Mucosa of stomach (tissue), 1 donor: Measurements from ENCODE around the gene STK24.

Experiments
- H3K27me3 ChIP-seq: one replicate; pipeline ENCODE4 v1.7.0; 2013; ENCODE audit warnings: mild to moderate bottlenecking, low read length; ENCODE audit not compliant: control insufficient read depth, insufficient read depth
- H3K36me3 ChIP-seq: one replicate; pipeline ENCODE4 v1.7.0; 2013; ENCODE audit warnings: low read length; ENCODE audit not compliant: control insufficient read depth, insufficient read depth
- H3K4me1 ChIP-seq: one replicate; pipeline ENCODE4 v1.7.0; 2013; ENCODE audit warnings: mild to moderate bottlenecking, low read length; ENCODE audit not compliant: control insufficient read depth, insufficient read depth
- H3K4me3 ChIP-seq: one replicate; pipeline ENCODE4 v1.7.0; 2013; ENCODE audit warnings: low read length
- H3K9ac ChIP-seq: one replicate; pipeline ENCODE4 v1.7.0; 2013; ENCODE audit warnings: mild to moderate bottlenecking, low read length, moderate library complexity
- H3K9me3 ChIP-seq: one replicate; pipeline ENCODE4 v1.7.0; 2013; ENCODE audit warnings: mild to moderate bottlenecking, low read length, moderate library complexity; ENCODE audit not compliant: control insufficient read depth
- donor health status: Pancreatic carcinoma.

STK24 gene

DNA sequence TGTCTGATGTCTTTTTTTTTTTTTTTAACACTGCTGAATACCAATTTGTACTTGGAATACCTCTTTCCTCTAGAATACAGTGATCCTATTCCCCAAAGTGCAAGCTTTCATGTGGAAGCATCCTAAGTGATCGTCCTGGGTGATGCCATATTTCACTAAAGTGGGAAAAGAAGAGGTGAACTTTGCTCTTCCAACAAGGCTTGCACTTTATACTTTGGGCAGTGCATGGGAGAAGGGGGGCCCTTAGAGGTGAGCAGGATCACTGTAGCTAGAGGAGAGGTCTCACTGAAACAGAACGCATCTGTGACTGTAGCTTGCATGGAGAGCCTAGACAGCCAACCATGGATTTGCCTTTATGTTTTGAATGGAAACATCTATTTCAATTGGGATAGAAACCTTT, 173.8 kb downstream of the STK24 start:
- Histone ChIP-seq H3K27me3 (no peaks in the 10 kb centered on the region), H3K9ac (no peak overlapping the region)

GRCh38 chr13:98401934-98402333, 175.0 kb downstream of the STK24 start:
- Histone ChIP-seq H3K27me3 (no peaks in the 10 kb centered on the region), H3K4me1 (no peaks in the 10 kb centered on the region), H3K4me3 (no peak overlapping the region), H3K36me3 (no peaks in the 10 kb centered on the region), H3K9ac (no peak overlapping the region), H3K9me3 (no peaks in the 10 kb centered on the region)

More for the DNA sequence above, 173.8 kb downstream of the STK24 start:
- H3K4me3 ChIP-seq, result no peak overlapping the region
- H3K4me1 ChIP-seq, result no peaks in the 10 kb centered on the region
- H3K9me3 ChIP-seq, result no peaks in the 10 kb centered on the region
- H3K36me3 ChIP-seq, result no peaks in the 10 kb centered on the region

DNA sequence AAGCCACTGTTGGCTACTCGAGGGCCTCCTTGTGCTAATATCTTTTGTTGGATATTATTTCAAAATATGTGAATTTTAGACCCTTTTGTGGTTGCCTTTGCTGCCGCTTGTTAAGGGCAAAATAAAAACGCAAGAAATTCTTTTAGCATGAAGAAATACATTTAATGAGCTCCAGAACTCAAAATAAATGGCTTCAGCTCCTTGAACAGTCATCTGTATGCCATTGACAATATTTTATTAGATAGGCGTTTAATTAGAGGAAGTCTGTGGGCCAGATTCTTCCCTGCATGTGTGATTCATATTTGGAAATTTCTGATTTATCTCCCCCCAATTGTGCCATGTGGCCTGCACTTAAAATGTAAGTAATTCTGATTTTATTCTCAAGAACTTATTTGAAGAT, 177.2 kb downstream of the STK24 start:
- Histone ChIP-seq H3K4me3 (no peak overlapping the region), H3K27me3 (no peaks in the 10 kb centered on the region), H3K4me1 (no peaks in the 10 kb centered on the region), H3K36me3 (peaks cover 5% of the 10 kb centered on the region), H3K9ac (no peak overlapping the region), H3K9me3 (no peaks in the 10 kb centered on the region)

DNA sequence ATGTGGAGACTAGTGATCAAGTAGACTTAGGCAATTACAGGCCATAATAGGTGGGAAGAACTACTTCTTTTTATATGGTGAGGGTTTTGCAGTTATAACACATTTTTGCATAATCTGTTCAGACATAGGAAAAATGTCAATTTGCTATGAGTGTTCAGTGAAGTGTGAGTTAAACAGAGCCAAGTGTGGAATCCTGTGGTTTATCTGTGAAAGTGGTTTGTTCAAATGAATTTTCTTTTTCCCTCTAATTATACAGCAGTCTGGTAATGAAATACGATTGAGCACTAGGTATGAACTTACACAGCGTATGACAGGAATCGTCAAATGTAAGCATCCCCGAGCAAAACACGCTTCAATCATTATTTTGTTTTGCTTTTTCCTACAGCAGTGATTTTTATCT, 178.3 kb downstream of the STK24 start:
- Histone ChIP-seq H3K36me3 (peaks cover 5% of the 10 kb centered on the region), H3K9me3 (no peaks in the 10 kb centered on the region), H3K9ac (no peak overlapping the region), H3K4me1 (no peaks in the 10 kb centered on the region), H3K27me3 (no peaks in the 10 kb centered on the region), H3K4me3 (no peak overlapping the region)

GRCh38 chr13:98397861-98398260, 179.0 kb downstream of the STK24 start:
- Histone ChIP-seq H3K4me1 (no peaks in the 10 kb centered on the region), H3K9me3 (no peaks in the 10 kb centered on the region), H3K27me3 (no peaks in the 10 kb centered on the region), H3K9ac (no peak overlapping the region), H3K36me3 (peaks cover 5% of the 10 kb centered on the region), H3K4me3 (no peak overlapping the region)

DNA sequence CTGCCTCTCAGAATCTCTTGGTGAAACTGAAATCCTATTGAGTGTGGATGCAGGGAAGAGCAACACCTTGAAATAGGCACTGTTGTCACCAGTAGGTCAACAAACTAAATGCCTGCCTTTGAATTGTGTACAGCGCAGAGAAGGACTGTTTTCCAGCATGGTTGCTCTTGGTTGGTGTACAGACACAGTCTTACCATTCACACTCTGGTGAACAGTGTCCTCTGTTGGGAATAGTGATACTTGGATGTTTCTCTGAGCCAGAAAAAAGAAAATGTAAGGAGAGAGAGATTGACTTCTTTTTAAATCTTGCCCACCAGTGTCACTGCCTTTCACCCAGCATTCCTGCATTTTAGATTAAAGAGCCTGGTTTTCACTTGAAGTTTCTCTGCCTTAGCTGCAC, 179.7 kb downstream of the STK24 start:
- Histone ChIP-seq H3K27me3 (no peaks in the 10 kb centered on the region), H3K9ac (no peak overlapping the region), H3K9me3 (no peaks in the 10 kb centered on the region), H3K4me3 (no peak overlapping the region), H3K36me3 (peaks cover 5% of the 10 kb centered on the region), H3K4me1 (no peaks in the 10 kb centered on the region)

DNA sequence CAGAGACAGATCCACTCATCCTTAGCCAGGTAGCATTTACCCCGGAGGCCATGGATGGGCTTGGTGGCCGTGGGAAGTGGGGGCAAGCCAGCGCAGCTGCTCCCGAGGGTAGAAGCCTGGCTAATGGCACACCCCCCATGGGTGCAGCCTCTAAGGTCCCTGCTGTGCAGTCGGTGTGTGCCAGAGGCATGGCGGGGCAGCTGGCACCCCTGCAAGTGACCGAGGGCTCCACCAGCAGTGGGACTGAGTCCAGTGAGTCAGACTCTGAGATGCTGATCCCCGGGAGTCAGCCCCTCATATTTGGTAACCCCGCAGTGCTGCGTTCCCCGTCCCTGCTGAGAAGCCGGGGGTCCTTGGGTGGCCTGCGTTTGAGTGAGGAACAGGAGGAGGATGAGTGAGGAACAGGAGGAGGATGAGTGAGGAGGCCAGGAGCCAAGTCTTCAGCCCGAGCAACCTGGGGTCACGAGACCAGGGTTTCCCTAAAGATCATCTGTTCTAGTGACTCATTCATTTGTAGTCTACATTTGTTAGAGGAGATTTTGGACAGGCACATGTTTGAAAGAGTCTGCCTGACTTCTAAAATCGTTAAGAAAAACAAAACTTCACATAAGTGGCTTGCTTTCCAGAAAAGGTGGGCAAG, 180.7 kb downstream of the STK24 start:
- Histone ChIP-seq H3K27me3 (no peaks in the 10 kb centered on the region), H3K9ac (no peak overlapping the region), H3K4me1 (no peaks in the 10 kb centered on the region), H3K36me3 (peaks cover 5% of the 10 kb centered on the region), H3K9me3 (no peaks in the 10 kb centered on the region), H3K4me3 (no peak overlapping the region)
